ENCODE measurements around the gene JAKMIP3. TPM values are rescaled to one million over a fixed set of nuclear protein-coding genes. Genes with fewer than 3 reads are reported as not detected.
"Not testable (repeated sequence)": the region's sequence is repeated elsewhere in the genome, so short reads cannot be mapped to it uniquely, and the experiment has no call there.

JAKMIP3 gene
- total RNA-seq, 3 donors from 2014 or later, result 0.16 to 1.3 (median 0.98) TPM

- intact Hi-C loops (cut with DNase I; ENCODE audit: low total_unique reads), result no loop called here
- Histone ChIP-seq H3K4me1 (no peaks in the 10 kb centered on the region), H3K4me3 (no peak overlapping the region), H3K36me3 (no peaks in the 10 kb centered on the region), H3K27ac (no peak overlapping the region), H3K27me3 (no peaks in the 10 kb centered on the region), H3K9me3 (peaks cover 0 to 3% of the 10 kb centered on the region in 2 donors)
- DNase-seq (ENCODE audit: low spot score in 2 of 2), result no peak
- no peak for TF ChIP-seq POLR2AphosphoS5 (IDR thresholded peaks at IDR 0.05)
- no peak for TF ChIP-seq POLR2A (IDR thresholded peaks at IDR 0.05)
- TF ChIP-seq CTCF (IDR thresholded peaks at IDR 0.05), result no peak
These were observed 10.3 kb downstream of the JAKMIP3 start for GRCh38 chr10:132075909-132076577.

GRCh38 chr10:132076578-132077081, 10.9 kb downstream of the JAKMIP3 start:
- peaks cover 0 to 3% of the 10 kb centered on the region in 2 donors for H3K9me3 ChIP-seq
- intact Hi-C loops (cut with DNase I; ENCODE audit: low total_unique reads), result no loop called here
- H3K27ac ChIP-seq, result no peak overlapping the region
- H3K36me3 ChIP-seq, result no peaks in the 10 kb centered on the region
- H3K27me3 ChIP-seq, result no peaks in the 10 kb centered on the region
- no peaks in the 10 kb centered on the region for H3K4me1 ChIP-seq
- H3K4me3 ChIP-seq, result no peak overlapping the region
- no peak for TF ChIP-seq POLR2AphosphoS5 (IDR thresholded peaks at IDR 0.05)
- DNase-seq (ENCODE audit: low spot score in 2 of 2), result no peak

GRCh38 chr10:132077091-132077490, 11.3 kb downstream of the JAKMIP3 start:
- Histone ChIP-seq H3K27ac (no peak overlapping the region), H3K4me3 (no peak overlapping the region), H3K9me3 (peaks cover 0 to 2% of the 10 kb centered on the region in 2 donors), H3K4me1 (no peaks in the 10 kb centered on the region), H3K36me3 (no peaks in the 10 kb centered on the region), H3K27me3 (no peaks in the 10 kb centered on the region)
- intact Hi-C loops (cut with DNase I; ENCODE audit: low total_unique reads), result no loop called here
- no peak for TF ChIP-seq POLR2A (IDR thresholded peaks at IDR 0.05)
- no peak for TF ChIP-seq POLR2AphosphoS5 (IDR thresholded peaks at IDR 0.05)
- TF ChIP-seq CTCF (IDR thresholded peaks at IDR 0.05), result no peak
- no peak for DNase-seq (ENCODE audit: low spot score in 2 of 2)

- Histone ChIP-seq H3K4me1 (no peaks in the 10 kb centered on the region), H3K36me3 (no peaks in the 10 kb centered on the region), H3K27ac (no peak overlapping the region), H3K27me3 (no peaks in the 10 kb centered on the region), H3K4me3 (no peak overlapping the region), H3K9me3 (no peaks in the 10 kb centered on the region)
- peak in 1 of 2 donors; percentile 17 for DNase-seq (ENCODE audit: low spot score in 2 of 2)
- intact Hi-C loops (cut with DNase I; ENCODE audit: low total_unique reads), result no loop called here
- no peak for TF ChIP-seq POLR2AphosphoS5 (IDR thresholded peaks at IDR 0.05)
- no peak for TF ChIP-seq POLR2A (IDR thresholded peaks at IDR 0.05)
- no peak for TF ChIP-seq CTCF (IDR thresholded peaks at IDR 0.05)
These were observed 13.1 kb downstream of the JAKMIP3 start for GRCh38 chr10:132078746-132079345.

GRCh38 chr10:132084384-132084783, 18.6 kb downstream of the JAKMIP3 start:
- H3K27ac ChIP-seq; H3K4me1 ChIP-seq; H3K27me3 ChIP-seq; intact Hi-C loops (cut with DNase I; ENCODE audit: low total_unique reads); DNase-seq (ENCODE audit: low spot score in 2 of 2); H3K9me3 ChIP-seq; H3K36me3 ChIP-seq; H3K4me3 ChIP-seq: not testable (repeated sequence)

GRCh38 chr10:132093236-132093635, 27.5 kb downstream of the JAKMIP3 start:
- H3K4me3 ChIP-seq; H3K4me1 ChIP-seq; H3K9me3 ChIP-seq; H3K27ac ChIP-seq; H3K27me3 ChIP-seq; H3K36me3 ChIP-seq; intact Hi-C loops (cut with DNase I; ENCODE audit: low total_unique reads): not testable (repeated sequence)
- peak in 1 of 2 donors; percentile 12 for DNase-seq (ENCODE audit: low spot score in 2 of 2)

Measured in breast epithelium (tissue), 4 donors.